WERI-Rb-1 (cell line): Measurements from ENCODE around the gene ADAMTS13.
A peak's percentile ranks its signal among the peaks of the same experiment; 100 is the strongest.

Experiments used
- DNase-seq: peaks from one replicate; pipeline ENCODE4 v3.0.0-alpha.2; 2020
- H3K27ac ChIP-seq: fragments of 250-450 bp; sonication (Bioruptor Pico); 2 replicates; pipeline ENCODE4 v1.5.1; 2020; ENCODE audit warnings: mild to moderate bottlenecking, moderate library complexity
- H3K27me3 ChIP-seq: fragments of 250-450 bp; sonication (Bioruptor Pico); 2 replicates; pipeline ENCODE4 v1.5.1; 2021; ENCODE audit warnings: mild to moderate bottlenecking, low read depth, moderate library complexity; ENCODE audit not compliant: insufficient read depth, severe bottlenecking
- H3K36me3 ChIP-seq: fragments of 250-450 bp; sonication (Bioruptor Pico); 2 replicates; pipeline ENCODE4 v1.5.1; 2020; ENCODE audit warnings: mild to moderate bottlenecking, moderate library complexity
- H3K4me3 ChIP-seq: 2 replicates; pipeline ENCODE4 v1.5.1; 2011; ENCODE audit warnings: low read depth, mild to moderate bottlenecking, control low read depth, low read length
- H3K9me3 ChIP-seq: fragments of 250-450 bp; sonication (Bioruptor Pico); 2 replicates; pipeline ENCODE4 v1.5.1; 2021; ENCODE audit warnings: mild to moderate bottlenecking, moderate library complexity; ENCODE audit not compliant: severe bottlenecking
- TF ChIP-seq, protein P1 (sequence below): IDR thresholded peaks from 2 replicates; pipeline ENCODE4 v1.5.1; 2011; ENCODE audit warnings: low read depth, mild to moderate bottlenecking, control low read depth, inconsistent platforms, low read length

ADAMTS13 gene

DNA sequence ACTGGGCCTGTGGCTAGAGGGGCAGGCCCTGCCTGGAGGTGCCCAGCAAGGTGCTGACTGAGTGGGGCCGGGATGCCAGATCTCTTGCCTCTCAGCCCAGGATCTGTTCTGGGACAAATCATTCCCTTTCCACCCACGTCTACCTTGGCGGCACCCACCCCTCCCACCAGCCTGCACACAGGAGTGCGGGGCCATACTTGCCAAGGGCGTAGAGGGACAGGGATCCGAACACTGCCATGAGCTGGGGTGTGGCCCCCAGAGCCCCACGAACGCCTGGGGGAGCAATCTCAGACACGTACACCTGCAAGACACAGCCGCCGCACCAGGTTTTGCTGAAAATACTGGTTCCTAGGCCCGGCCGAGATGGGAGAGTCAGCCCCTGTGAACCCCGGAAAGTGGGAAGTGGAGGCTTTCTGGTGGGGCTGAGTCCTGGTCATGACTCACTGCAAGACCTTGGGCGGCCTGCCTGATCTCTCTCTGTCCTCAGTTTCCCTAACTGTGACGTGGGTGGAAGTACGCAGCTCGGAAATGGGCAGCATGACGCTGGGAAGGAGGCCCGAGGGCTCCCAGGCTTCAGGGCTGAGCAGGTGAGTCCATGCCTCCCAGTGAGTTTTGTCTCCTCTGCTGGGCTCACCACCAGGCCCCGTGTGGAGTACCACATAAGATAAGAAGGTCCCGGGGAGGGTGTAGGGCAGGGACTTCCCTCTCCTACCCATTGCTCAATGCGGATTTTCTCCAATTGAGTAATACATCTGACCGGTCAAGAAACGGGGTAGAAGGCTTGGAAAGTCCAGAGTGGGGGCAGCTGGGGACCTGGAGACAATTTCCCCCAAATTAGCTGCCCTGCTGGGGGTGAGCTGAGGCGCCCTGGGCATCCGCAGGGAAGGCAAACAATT, 54.1 kb downstream of the ADAMTS13 start:
- H3K9me3 ChIP-seq: no peaks in the 10 kb centered on the region
- DNase-seq: no peak
- TF ChIP-seq, protein P1, sequence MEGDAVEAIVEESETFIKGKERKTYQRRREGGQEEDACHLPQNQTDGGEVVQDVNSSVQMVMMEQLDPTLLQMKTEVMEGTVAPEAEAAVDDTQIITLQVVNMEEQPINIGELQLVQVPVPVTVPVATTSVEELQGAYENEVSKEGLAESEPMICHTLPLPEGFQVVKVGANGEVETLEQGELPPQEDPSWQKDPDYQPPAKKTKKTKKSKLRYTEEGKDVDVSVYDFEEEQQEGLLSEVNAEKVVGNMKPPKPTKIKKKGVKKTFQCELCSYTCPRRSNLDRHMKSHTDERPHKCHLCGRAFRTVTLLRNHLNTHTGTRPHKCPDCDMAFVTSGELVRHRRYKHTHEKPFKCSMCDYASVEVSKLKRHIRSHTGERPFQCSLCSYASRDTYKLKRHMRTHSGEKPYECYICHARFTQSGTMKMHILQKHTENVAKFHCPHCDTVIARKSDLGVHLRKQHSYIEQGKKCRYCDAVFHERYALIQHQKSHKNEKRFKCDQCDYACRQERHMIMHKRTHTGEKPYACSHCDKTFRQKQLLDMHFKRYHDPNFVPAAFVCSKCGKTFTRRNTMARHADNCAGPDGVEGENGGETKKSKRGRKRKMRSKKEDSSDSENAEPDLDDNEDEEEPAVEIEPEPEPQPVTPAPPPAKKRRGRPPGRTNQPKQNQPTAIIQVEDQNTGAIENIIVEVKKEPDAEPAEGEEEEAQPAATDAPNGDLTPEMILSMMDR: no peak
- H3K36me3 ChIP-seq: peaks cover 22% of the 10 kb centered on the region
- H3K4me3 ChIP-seq: no peak overlapping the region
- H3K27me3 ChIP-seq: no peaks in the 10 kb centered on the region
- H3K27ac ChIP-seq: no peak overlapping the region

DNA sequence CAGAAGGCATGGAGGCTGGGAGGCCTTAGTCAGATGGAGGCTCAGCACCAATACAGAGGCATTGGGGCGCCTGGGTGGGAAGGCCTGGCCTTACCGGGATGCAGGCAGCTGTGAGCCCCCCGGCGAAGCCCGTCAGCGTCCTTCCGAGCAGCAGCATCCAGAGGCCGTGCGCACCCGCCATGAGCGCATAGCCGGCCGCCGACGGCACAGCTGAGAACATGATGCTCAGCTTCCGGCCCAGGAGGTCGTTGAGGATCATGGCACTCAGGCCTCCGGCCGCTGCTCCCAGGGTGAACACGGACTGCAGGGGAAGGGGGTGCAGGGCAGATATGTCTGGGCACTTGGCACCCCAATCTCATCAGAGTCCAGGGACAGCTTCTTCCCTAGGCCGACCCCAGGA, 54.8 kb downstream of the ADAMTS13 start:
- no peak overlapping the region for H3K4me3 ChIP-seq
- H3K27me3 ChIP-seq: no peaks in the 10 kb centered on the region
- no peak for DNase-seq
- H3K27ac ChIP-seq: no peak overlapping the region
- TF ChIP-seq, protein P1: no peak
- peaks cover 16% of the 10 kb centered on the region for H3K36me3 ChIP-seq
- H3K9me3 ChIP-seq: no peaks in the 10 kb centered on the region

DNA sequence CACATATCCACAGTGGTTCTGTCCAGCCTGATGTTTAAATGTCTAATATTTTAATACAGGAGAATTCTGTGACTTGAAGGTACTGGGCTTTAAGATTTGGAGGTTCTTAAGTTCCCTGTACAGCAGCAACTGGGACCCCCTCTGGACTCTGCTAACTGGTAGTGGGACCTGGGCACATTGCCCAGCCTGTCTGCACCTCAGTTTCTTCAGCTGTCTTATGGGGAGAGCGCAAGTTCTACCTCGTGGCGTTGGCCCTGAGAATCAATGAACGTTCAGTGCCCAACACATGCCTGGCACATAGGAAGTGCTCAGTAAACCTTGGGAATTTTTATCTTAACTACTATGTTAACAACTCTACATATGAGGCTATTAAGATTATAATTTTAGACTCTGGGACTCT, 55.3 kb downstream of the ADAMTS13 start:
- no peak overlapping the region for H3K27ac ChIP-seq
- H3K27me3 ChIP-seq: no peaks in the 10 kb centered on the region
- TF ChIP-seq, protein P1: no peak
- no peak overlapping the region for H3K4me3 ChIP-seq
- peaks cover 16% of the 10 kb centered on the region for H3K36me3 ChIP-seq
- no peaks in the 10 kb centered on the region for H3K9me3 ChIP-seq
- no peak for DNase-seq

DNA sequence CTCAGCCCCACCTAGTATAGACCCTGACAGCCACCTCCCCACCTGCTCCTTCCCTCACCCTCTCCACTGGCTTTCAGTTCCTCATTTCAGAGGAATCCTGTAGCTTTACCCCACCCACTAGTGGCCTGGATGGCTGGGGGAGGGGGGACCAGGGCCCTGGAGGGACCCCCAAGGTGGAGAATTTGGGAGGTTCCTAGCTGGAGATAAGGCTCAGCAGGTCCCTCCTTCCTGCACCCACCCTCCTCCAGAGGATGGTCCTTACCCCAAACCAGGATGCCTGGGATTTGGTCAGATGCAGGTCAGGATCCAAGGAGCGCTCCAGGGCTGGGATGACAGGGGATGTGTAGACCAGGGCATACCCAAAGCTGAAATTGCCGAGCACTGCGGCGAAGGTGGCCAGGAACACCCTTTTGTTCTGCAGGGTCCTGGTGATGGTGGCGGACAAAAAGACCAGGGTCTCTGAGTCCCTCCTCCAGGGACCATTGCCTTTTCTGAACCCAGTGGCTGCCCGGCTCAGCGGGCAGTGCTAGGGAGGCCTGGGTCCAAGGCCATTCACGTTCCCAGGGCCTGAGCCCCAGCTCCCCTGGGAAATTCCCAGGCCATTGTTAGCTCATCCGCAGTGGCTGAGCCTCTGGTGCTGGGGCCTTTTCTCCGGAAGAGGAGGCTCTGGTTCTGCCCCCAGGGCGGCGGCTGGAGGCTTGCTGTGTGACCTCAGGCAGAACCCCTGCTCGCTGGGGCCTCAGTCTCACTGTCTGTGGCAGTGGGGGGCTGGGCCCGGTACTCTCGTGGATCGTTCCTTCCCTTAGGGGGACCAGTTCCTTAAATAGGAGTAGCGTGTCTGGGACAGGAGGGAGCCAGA, 56.1 kb downstream of the ADAMTS13 start:
- Histone ChIP-seq H3K27me3 (no peaks in the 10 kb centered on the region), H3K27ac (peak overlapping the region; percentile 79), H3K36me3 (peaks cover 13% of the 10 kb centered on the region), H3K9me3 (no peaks in the 10 kb centered on the region), H3K4me3 (peak overlapping the region; percentile 49)
- DNase-seq: peak; percentile 39
- TF ChIP-seq, protein P1: no peak

DNA sequence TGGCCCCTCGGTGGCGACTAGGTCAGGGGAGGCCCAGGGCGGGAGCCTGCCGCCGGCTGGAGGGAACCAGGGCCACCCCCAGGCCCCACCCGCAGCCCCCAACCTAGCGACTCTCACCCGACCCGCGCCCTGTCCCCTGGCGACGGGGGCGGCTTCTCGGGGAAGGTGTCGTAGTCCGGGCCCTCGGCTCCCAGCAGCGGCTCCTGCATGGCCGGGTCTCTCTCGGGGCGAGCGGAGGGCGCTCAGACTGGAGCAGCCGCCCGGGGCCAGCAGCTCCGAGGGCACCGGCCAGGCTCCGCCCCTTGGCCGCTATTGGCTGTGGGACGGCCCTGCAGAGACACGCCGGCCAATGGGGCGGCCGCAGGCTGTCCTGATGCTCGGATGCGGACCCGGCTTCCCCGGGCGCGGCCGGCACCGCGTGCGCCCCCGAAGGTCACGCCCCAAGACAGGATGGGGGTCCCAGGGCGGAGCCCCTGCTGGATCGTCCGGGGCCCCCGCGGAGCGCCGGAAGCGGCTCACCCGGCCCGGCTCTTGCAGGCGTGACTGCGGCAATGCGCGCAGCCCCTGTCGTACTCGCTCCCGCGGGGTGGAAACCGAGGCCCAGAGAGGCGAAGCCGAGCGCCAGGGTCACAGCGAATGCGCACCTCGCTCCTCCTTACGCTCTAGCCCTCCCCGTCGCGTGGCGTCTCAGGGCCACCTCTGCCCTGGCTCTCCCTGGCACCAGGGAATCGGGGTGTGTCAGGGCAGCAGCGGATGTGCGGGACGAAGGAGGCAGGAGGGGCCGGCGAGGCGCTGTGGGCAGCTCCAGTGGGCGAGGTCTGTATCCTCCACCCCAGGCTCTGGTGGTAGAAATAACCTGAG, 56.9 kb downstream of the ADAMTS13 start, which contains the start of gene SLC2A6:
SLC2A6 (minus strand) TSS at position 249 of the 861 bp plus-strand sequence; CDS start at position 209, 40 bp downstream.
- TF ChIP-seq, protein P1: no peak
- H3K27me3 ChIP-seq: no peaks in the 10 kb centered on the region
- peak within 1 kb of the TSS; percentile 49 for H3K4me3 ChIP-seq
- peak within 1 kb of the TSS; percentile 79 for H3K27ac ChIP-seq
- H3K9me3 ChIP-seq: no peaks in the 10 kb centered on the region
- peak; percentile 87 for DNase-seq
- peaks cover 6% of the 10 kb centered on the region for H3K36me3 ChIP-seq
